NCI-H187 (cell line): ENCODE data around the gene MYOZ2.

ENCODE experiments used
- DNase-seq, 2 experiments: peaks; one replicate each; lab custom pipeline; 2025; lab: John Stamatoyannopoulos, UW

The MYOZ2 gene

GRCh38 chr4:119197772-119198212 is 62.2 kb downstream of the MYOZ2 start:
- no peak for DNase-seq

DNA sequence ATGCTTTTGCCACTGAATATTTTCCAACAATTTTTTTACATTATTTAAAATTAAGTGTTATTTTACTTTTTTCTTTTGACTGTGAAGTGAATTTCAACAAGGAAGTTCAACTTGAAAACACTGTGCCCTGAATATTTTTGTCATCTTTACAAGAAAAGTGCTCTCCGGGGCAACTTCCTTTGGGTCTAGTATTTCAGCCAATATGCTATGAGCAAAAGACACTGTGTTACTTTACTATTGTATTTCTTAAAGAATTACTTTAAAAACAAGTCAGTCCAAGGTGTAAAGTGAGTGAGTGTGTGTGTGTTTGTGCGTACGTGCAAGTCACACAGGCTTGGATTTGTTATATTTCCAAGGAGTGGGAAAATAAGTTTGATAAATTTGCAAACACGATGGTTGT is 69.3 kb downstream of the MYOZ2 start:
- no peak for DNase-seq

- no peak for DNase-seq
Observed at GRCh38 chr4:119205690-119206089, 70.1 kb downstream of the MYOZ2 start.

GRCh38 chr4:119206178-119206577 is 70.5 kb downstream of the MYOZ2 start:
- no peak for DNase-seq

DNA sequence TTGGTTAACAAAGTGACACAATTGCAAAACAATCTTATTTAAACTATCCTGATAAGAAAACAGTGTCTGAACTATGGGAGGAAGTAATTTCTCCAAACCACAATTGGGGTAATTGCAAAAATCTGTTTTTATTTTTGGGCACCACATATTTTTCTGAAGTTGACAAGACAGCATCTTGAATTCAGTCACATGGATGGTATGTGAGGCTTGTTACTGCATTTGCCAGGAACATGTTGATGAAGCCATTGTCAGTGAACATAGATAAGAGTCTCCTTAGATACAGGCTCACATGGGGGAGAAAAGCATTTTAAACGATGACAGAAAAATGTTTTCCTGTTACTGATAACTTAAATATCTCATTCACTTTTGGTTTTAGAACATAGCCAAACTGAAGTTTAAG is 71.4 kb downstream of the MYOZ2 start:
- no peak for DNase-seq

DNA sequence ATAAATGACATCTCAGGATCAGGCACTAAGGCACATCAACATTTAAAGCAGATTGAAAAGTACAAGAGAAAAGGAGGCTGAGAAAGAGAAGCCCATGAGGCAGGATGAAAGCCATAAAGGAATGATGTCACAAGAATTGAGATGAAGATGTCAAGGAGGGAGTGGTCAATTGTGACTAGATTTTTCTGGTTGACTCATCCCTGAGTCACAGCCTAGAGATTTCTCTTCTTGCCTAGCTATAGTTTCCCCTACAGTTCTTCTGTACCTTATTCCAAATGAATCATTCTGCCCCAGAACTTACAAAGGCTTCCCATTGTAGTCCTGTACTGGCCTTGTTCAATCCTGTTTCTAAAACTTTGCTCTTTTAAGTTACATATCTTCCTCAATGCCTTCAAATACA is 73.4 kb downstream of the MYOZ2 start:
- DNase-seq = no peak

DNA sequence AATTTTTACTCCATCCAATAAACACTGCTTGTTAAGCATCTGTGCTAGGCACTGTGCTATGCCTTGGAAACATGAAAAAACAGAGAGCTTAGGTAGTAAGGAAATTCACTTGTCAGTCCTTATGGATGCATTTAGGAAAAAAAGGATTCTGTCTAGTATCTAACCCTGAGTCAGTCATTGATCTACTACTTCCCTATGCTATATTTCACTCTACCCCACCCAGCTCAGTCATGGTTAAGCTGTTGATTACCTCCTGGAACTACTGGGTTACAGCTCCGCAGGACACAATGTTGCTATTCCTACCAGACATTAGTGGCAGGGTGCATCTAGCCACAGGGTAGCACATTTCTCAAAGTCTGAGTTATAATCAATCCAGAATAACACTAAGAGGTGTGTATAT is 74.0 kb downstream of the MYOZ2 start:
- DNase-seq = no peak

DNA sequence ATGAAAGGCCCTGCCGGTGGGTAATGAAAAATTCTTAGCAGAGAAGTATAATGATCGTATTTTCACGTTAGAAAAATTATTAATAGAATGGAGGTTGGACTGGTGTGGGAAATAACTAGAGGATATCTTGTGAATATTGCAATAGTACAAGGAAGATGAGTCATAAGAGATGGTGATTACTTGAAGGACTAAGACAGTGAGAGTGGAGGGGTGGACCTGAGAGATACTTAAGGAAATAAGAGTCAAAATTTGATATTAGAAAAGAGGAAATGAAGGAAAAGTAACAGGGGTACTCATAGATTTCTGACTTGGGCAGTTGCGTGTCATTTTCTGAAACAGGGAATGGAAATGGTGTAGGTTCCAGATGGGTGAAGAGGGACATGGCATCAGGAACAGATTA is 75.1 kb downstream of the MYOZ2 start:
- DNase-seq = no peak

DNA sequence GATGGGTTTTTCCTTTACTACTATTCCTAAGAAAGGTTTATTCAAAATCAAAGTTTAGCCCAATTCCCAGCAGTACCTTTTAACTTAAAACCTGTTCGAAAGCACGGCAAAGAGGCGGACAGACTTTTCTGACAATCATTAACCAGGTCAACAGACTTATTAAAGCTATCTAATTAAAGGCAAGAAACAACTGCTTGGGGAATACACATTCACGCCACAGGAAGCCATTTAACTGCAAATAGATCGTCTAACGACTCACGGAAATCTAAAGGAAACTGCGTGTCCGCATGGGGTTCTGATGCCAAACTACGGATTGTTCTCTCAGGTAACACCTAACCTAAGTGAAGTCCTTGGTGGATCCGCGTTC is 76.2 kb downstream of the MYOZ2 start:
- no peak for DNase-seq

DNA sequence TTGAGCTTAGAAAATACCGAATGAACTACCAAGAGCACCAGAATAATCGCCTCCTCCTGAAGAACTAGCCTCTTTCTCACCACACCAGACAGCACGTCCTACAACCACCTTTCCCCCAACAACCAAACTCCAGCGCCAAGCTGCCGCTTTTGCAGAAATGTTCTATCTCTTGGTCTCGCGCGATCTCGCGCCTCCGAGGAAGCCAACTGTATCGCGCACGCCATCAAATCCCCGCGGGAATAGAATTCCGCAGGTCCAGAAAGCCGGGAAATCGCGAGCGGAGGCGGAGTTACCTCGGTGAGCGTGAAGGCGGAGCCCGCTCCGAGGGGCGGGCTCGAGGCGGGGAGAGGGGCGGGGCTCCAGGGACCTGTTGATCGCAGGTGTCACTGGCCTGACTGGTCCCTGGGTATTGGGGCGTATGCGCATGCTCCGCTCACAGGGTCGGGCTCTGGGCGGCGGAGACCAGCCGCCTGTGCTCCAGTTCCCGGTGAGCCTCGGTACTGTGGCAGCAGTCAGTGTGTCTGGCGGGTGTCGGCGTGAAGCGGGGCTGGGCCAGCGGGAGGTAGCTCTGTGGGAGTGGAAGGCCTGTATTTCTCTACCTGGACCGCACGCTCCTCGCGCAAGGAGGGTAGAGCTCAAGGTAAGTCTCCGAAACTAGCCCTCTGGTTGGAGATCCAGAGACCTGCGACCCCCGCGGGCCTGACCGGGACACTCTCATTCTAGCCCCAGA is 76.8 kb downstream of the MYOZ2 start, which contains the start of gene USP53:
Gene USP53 (plus strand): TSS at position 480 of the 730 bp plus-strand sequence. CDS start 27,047 bp downstream, outside the sequence.
- DNase-seq = peak; percentile 89 to 92

DNA sequence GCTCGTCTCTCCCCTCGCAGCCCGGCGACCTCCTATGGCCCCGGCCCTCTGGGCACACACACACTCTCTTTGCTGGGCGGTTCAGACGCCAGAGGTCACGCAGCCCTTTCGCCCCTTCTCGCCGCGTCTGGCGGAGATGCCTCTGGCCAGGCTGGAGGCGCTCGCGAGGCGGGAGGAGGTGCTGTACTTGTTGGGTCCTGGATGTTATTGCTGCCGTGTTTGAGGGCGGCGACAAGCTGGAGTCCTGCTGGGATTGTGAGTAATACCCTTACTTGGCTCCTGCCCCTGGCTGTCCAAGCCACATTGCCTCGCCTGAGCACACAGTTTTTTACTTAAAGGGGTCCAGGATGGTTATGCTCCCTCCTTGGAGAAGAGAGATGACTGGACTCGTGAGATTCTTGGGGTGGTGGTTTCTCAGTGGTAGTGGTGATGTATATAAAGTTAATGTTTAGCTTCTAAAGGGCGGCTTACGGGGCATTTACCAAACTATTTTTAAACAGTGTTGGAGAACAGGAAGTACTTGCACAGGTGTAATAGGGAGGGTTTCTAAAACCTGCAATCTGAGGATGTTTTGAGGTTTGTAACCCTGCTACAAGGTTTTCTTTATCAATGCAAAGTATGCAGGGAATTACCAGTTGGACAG is 77.5 kb downstream of the MYOZ2 start:
- DNase-seq = peak in 1 of 2 experiments; percentile 31

DNA sequence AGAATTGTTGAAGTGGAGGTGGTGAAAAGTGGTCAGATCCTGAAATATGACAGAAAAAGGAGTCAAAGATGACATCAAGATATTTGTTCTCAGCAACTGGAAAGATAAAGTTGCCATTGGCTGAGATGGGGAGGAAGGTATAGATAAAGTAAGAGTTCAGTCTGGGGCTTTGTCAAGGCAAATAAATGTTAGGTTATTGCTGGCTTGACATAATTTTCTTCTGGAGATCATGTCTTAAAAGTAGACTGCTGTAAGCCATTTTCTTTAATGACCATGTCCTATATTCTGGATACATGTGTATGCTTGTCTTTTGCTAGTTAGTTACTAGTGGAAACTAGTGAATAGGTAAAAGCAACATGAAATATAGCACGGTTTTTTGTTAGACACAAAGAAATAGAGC is 82.5 kb downstream of the MYOZ2 start:
- no peak for DNase-seq

GRCh38 chr4:119221412-119221811 is 85.8 kb downstream of the MYOZ2 start:
- no peak for DNase-seq

DNA sequence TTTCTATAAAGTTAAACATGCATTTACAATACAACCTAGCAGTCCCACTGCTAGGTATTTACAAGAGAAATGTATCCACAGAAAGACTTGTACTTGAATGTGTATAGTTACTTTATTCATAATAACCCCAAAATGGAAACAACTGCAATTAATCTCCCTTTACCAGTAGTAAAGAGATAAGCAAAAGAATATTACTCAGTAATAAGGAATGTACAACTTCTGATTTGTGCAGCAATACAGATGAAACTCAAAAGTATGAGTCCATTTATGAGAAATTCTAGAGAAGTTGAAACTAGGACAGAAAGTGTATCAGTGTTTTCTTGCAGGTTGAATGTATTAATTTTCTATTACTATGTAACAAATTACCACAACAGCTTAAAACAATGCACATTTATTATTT is 92.1 kb downstream of the MYOZ2 start:
- no peak for DNase-seq

GRCh38 chr4:119228406-119228805 is 92.8 kb downstream of the MYOZ2 start:
- DNase-seq = no peak

DNA sequence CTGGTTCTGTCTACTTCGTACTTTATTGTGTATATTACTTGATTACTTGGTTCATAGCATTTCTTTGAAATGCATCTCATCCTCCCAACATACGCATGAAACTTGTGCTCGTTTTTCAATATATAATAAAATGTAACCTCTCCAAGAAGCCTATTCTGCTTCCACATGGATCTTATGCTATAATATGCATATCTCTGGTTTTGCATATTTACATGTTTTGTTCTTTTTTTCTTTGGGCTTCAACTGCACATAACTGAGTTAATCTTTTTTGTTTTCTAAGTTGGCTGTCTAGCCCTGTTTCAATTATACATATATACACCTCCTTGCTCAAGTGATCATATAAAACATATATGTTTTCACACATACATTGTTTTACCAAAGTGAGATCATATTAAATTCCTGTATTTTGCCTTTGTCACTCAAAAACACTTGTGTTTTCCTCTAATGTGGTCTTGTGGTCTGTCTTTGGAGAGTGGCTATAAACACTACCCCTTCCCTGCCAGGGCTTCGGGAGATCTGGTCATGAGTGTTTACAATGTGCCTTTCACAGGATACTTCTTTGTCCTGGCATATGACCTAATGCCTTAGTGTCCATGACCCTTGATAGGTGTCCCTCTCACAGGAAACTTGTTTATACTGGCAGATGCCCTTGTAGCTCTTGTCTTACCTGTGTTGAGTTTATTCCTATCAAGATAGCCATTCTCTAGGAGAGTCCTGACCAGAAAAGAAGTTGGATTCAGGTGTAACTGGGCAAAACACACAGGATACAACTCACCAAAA is 94.5 kb downstream of the MYOZ2 start:
- DNase-seq = no peak

GRCh38 chr4:119231491-119231890 is 95.9 kb downstream of the MYOZ2 start:
- no peak for DNase-seq

GRCh38 chr4:119232286-119232685 is 96.7 kb downstream of the MYOZ2 start:
- no peak for DNase-seq

GRCh38 chr4:119233191-119233590 is 97.6 kb downstream of the MYOZ2 start:
- DNase-seq = no peak

GRCh38 chr4:119233750-119234149 is 98.1 kb downstream of the MYOZ2 start:
- no peak for DNase-seq

DNA sequence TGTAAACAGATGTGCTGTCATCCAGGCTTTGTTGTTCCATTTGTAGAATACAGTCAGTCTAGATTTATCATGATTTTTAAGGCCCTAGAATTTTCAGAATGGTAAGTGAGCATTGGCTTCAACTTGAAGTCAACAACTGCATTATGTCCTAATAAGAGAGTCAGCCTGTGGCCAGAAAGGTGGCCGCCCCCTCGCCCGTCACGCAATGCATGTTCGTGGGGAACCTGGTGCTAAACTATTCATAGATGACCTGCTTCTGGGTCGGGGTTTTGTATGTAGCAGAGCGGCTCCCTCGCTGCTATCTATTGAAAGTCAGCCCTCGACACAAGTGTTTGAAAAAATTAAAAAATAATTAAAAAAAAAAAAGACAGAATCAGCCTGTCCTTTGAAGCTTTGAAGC is 101.6 kb downstream of the MYOZ2 start:
- DNase-seq = no peak
